HCT116 (cell line): ENCODE data around the gene LRRC8B. TPM values are rescaled to one million over a fixed set of nuclear protein-coding genes. Genes with fewer than 3 reads are reported as not detected.

ENCODE experiments used
- ATAC-seq: fragments of 200-7000 bp; cut with Tn5 transposase; 2 replicates; pipeline ENCODE4 v1.9.1; 2020; ENCODE audit warnings: mild to moderate bottlenecking, moderate library complexity
- BruUV-seq: library from RNA; stranded (reverse); fragments of 400-500 nt; replicated peaks from 2 replicates; lab custom pipeline; 2021; lab: Mats Ljungman, UMichigan
- CTCF ChIA-PET: fragments of 300-600 bp; sonication (Branson Sonifier 250); formaldehyde crosslinking; loops from one replicate; lab custom pipeline; 2021; ENCODE audit warnings: antibody characterized with exemption; lab: Charles Lee
- POLR2A ChIA-PET: fragments of 300-600, 350-600 bp; sonication (Branson Sonifier 250); formaldehyde crosslinking; loops from one replicate; lab custom pipeline; 2021; ENCODE audit warnings: antibody characterized with exemption; lab: Charles Lee
- RAD21 ChIA-PET, 2 experiments: fragments of 300-600 bp; sonication (Branson Sonifier 250); formaldehyde crosslinking; loops; one replicate each; lab custom pipeline; 2023; ENCODE audit warnings: low total read pairs in 2 of 2; ENCODE audit not compliant: uncharacterized antibody in 2 of 2, unreplicated experiment in 2 of 2, low non-redundant PET in 1 of 2; lab: Charles Lee
- DNase-seq: peaks from one replicate; pipeline ENCODE4 v3.0.0-alpha.2; 2010; ENCODE audit warnings: low read depth, low spot score
- H2AFZ ChIP-seq: fragments of 200-600 bp; shearing (Covaris generic), sonication (generic); 2 replicates; pipeline ENCODE4 v1.6.1; 2017; ENCODE audit warnings: low read depth, mixed run types, mixed read lengths, antibody characterized with exemption, low read length; ENCODE audit not compliant: poor library complexity, severe bottlenecking
- H3K27ac ChIP-seq: 2 replicates; pipeline ENCODE4 v1.5.1; 2012; ENCODE audit warnings: low read depth, low read length
- H3K27me3 ChIP-seq: fragments of 200-600 bp; sonication (generic); 2 replicates; pipeline ENCODE4 v1.6.1; 2016; ENCODE audit warnings: mixed run types, low read length, mixed read lengths; ENCODE audit not compliant: insufficient read depth
- H3K36me3 ChIP-seq, 2 experiments: fragments of 200-500 bp in 1 of 2; fragments of 200-600 bp in 1 of 2; sonication (Bioruptor generic) in 1 of 2; sonication (generic) in 1 of 2; 2 replicates each; pipeline versions ENCODE4 v1.5.1 to v1.6.1; 2014 to 2016; ENCODE audit warnings: low read length in 2 of 2, inconsistent platforms in 1 of 2, mixed read lengths in 1 of 2, mixed run types in 1 of 2; ENCODE audit not compliant: insufficient read depth in 2 of 2, control insufficient read depth in 1 of 2
- H3K4me1 ChIP-seq, 2 experiments: fragments of 200-600 bp in 1 of 2; sonication (generic) in 1 of 2; 2 replicates each; pipeline versions ENCODE4 v1.5.1 to v1.6.1; 2012 to 2017; ENCODE audit warnings: low read length in 2 of 2, inconsistent platforms in 1 of 2, mild to moderate bottlenecking in 1 of 2, mixed read lengths in 1 of 2, mixed run types in 1 of 2, moderate library complexity in 1 of 2; ENCODE audit not compliant: insufficient read depth in 2 of 2, control insufficient read depth in 1 of 2
- H3K4me2 ChIP-seq: fragments of 200-600 bp; sonication (generic); 2 replicates; pipeline ENCODE4 v1.6.1; 2017; ENCODE audit warnings: mixed run types, low read length, mixed read lengths
- H3K4me3 ChIP-seq, 2 experiments: fragments of 200-600 bp in 1 of 2; sonication (generic) in 1 of 2; replicated peaks in 1 of 2; 2 replicates each; pipeline ENCODE4 v1.5.1; 2011 to 2016; ENCODE audit warnings: low read length in 2 of 2, control low read depth in 1 of 2, low read depth in 1 of 2, mild to moderate bottlenecking in 1 of 2, mixed read lengths in 1 of 2, mixed run types in 1 of 2
- H3K79me2 ChIP-seq: fragments of 200-600 bp; sonication (generic); 2 replicates; pipeline ENCODE4 v1.6.1; 2017; ENCODE audit warnings: mild to moderate bottlenecking, mixed run types, low read length, moderate library complexity, mixed read lengths; ENCODE audit not compliant: insufficient read depth
- H3K9ac ChIP-seq: fragments of 200-600 bp; sonication (generic); 2 replicates; pipeline ENCODE4 v1.6.1; 2016; ENCODE audit warnings: low read length, mixed read lengths
- H3K9me2 ChIP-seq: fragments of 200-600 bp; sonication (generic), shearing (Covaris generic); 2 replicates; pipeline ENCODE4 v1.6.1; 2017; ENCODE audit warnings: mixed run types, mild to moderate bottlenecking, moderate library complexity; ENCODE audit not compliant: insufficient read depth
- H3K9me3 ChIP-seq, 2 experiments: fragments of 200-500 bp in 1 of 2; fragments of 200-600 bp in 1 of 2; sonication (Bioruptor generic) in 1 of 2; sonication (generic) in 1 of 2; 2 replicates each; pipeline ENCODE4 v1.6.1; 2014 to 2017; ENCODE audit warnings: low read length in 2 of 2, mixed read lengths in 2 of 2, inconsistent platforms in 1 of 2, low read depth in 1 of 2, mild to moderate bottlenecking in 1 of 2, mixed run types in 1 of 2, moderate library complexity in 1 of 2; ENCODE audit not compliant: control insufficient read depth in 1 of 2, insufficient read depth in 1 of 2
- H4K20me1 ChIP-seq: fragments of 200-600 bp; sonication (generic), shearing (Covaris generic); 2 replicates; pipeline ENCODE4 v1.6.1; 2017; ENCODE audit warnings: mixed run types, mild to moderate bottlenecking, moderate library complexity; ENCODE audit not compliant: insufficient read depth
- CTCF ChIP-seq, 3 experiments: fragments of 200-600 bp in 1 of 3; sonication (generic) in 1 of 3; IDR thresholded peaks in 2 of 3; conservative IDR thresholded peaks in 1 of 3; 2 replicates each; pipeline ENCODE4 v1.5.1; 2012 to 2017; ENCODE audit warnings: low read depth in 2 of 3, low read length in 2 of 3, antibody characterized with exemption in 1 of 3, borderline replicate concordance in 1 of 3, control low read depth in 1 of 3, mild to moderate bottlenecking in 1 of 3, mixed read lengths in 1 of 3, mixed run types in 1 of 3, moderate library complexity in 1 of 3; ENCODE audit not compliant: insufficient read depth in 1 of 3
- ELF1 ChIP-seq: IDR thresholded peaks from 2 replicates; pipeline ENCODE4 v1.6.1; 2012; ENCODE audit warnings: low read depth, borderline replicate concordance
- JUND ChIP-seq: IDR thresholded peaks from 2 replicates; pipeline ENCODE4 v1.6.1; 2012
- POLR2A ChIP-seq: IDR thresholded peaks from 2 replicates; pipeline ENCODE4 v1.7.0; 2011; ENCODE audit warnings: borderline replicate concordance; ENCODE audit not compliant: insufficient read depth, insufficient read length; ENCODE audit errors: extremely low read depth
- POLR2AphosphoS5 ChIP-seq: IDR thresholded peaks from 2 replicates; pipeline ENCODE4 v1.6.1; 2011; ENCODE audit warnings: mild to moderate bottlenecking, low read depth, low read length, moderate library complexity
- REST ChIP-seq: IDR thresholded peaks from 2 replicates; pipeline ENCODE4 v1.6.1; 2012; ENCODE audit warnings: low read depth
- TCF7L2 ChIP-seq: IDR thresholded peaks from 2 replicates; pipeline ENCODE4 v1.7.0; 2011; ENCODE audit warnings: borderline replicate concordance, inconsistent platforms; ENCODE audit not compliant: insufficient read depth, insufficient read length; ENCODE audit errors: extremely low read depth
- ZBTB33 ChIP-seq: IDR thresholded peaks from 2 replicates; pipeline ENCODE4 v1.6.1; 2011; ENCODE audit warnings: mild to moderate bottlenecking, low read length, moderate library complexity; ENCODE audit not compliant: insufficient replicate concordance; ENCODE audit errors: extremely low read depth
- ZNF274 ChIP-seq: fragments of 200-500 bp; sonication (Bioruptor generic); IDR thresholded peaks from 2 replicates; pipeline ENCODE4 v1.6.1; 2014; ENCODE audit warnings: mild to moderate bottlenecking, low read depth, low read length, inconsistent platforms
- intact Hi-C: fragments of 100-400 bp; cut with micrococcal nuclease; formaldehyde crosslinking; loops from 2 replicates; pipeline ENCODE4 v1.10.0; 2022
- total RNA-seq: library from RNA; stranded (reverse); gene quantifications from one replicate; pipeline ENCODE4 v1.2.1, GENCODE V29; 2021; ENCODE audit not compliant: unreplicated experiment

Gene LRRC8B
- total RNA-seq, 1 experiment from 2014 or later, result 17.9 TPM

GRCh38 chr1:89536555-89537341, 12.1 kb downstream of the LRRC8B start:
- no peaks in the 10 kb centered on the region for H3K4me1 ChIP-seq
- ChIA-PET RAD21 (no interaction called here), POLR2A (no interaction called here), CTCF (no interaction called here)
- no peak overlapping the region for H3K9ac ChIP-seq
- H3K9me3 ChIP-seq, result no peaks in the 10 kb centered on the region
- H3K4me3 ChIP-seq, result no peak overlapping the region
- no peak overlapping the region for H3K4me2 ChIP-seq
- H4K20me1 ChIP-seq, result no peaks in the 10 kb centered on the region
- H3K27me3 ChIP-seq, result no peaks in the 10 kb centered on the region
- no peaks in the 10 kb centered on the region for H3K9me2 ChIP-seq
- H3K27ac ChIP-seq, result no peak overlapping the region
- no peak overlapping the region for H2AFZ ChIP-seq
- no peaks in the 10 kb centered on the region for H3K36me3 ChIP-seq
- DNase-seq, result no peak
- no peak for ATAC-seq
- H3K79me2 ChIP-seq, result peaks cover 79% of the 10 kb centered on the region
- intact Hi-C loops, result no loop called here
- no TSS peak for BruUV-seq
- TF ChIP-seq POLR2AphosphoS5 (no peak), TCF7L2 (no peak), ZBTB33 (no peak), POLR2A (no peak), ZNF274 (no peak)

- ATAC-seq, result no peak
Observed at GRCh38 chr1:89538361-89538760, 13.7 kb downstream of the LRRC8B start.

More at GRCh38 chr1:89538361-89538760, 13.7 kb downstream of the LRRC8B start:
- H3K27me3 ChIP-seq, result no peaks in the 10 kb centered on the region
- CTCF ChIA-PET, result no interaction called here
- no peaks in the 10 kb centered on the region for H3K9me2 ChIP-seq
- no peak for DNase-seq
- no peaks in the 10 kb centered on the region for H3K9me3 ChIP-seq
- H3K4me1 ChIP-seq, result no peaks in the 10 kb centered on the region
- POLR2A ChIA-PET, result no interaction called here
- no peak overlapping the region for H3K4me3 ChIP-seq
- no peak for TF ChIP-seq JUND
- TF ChIP-seq CTCF (IDR thresholded peaks at IDR 0.05 in 2 of 3, conservative IDR thresholded peaks at IDR 0.05 in 1 of 3; ENCODE audit: borderline replicate concordance in 1 of 3, insufficient read depth in 1 of 3, low read depth in 2 of 3, low read length in 2 of 3), result no peak
- no peak for TF ChIP-seq ELF1
- no peak for TF ChIP-seq REST
- no peak overlapping the region for H3K4me2 ChIP-seq
- H2AFZ ChIP-seq, result no peak overlapping the region
- intact Hi-C loops, result no loop called here
- H3K27ac ChIP-seq, result no peak overlapping the region
- RAD21 ChIA-PET, result no interaction called here
- H3K9ac ChIP-seq, result no peak overlapping the region
- H3K36me3 ChIP-seq, result no peaks in the 10 kb centered on the region
- BruUV-seq, result no TSS peak
- peaks cover 74% of the 10 kb centered on the region for H3K79me2 ChIP-seq
- H4K20me1 ChIP-seq, result no peaks in the 10 kb centered on the region
